Astrocyte (in vitro differentiated cells and primary cell): ENCODE data around the gene IBSP.

Experiments
- CTCF ChIP-seq: IDR thresholded peaks from 2 replicates; pipeline ENCODE4 v1.5.1; 2011; ENCODE audit warnings: low read depth, mild to moderate bottlenecking, inconsistent platforms, low read length, moderate library complexity; ENCODE audit not compliant: insufficient read depth
- EZH2 ChIP-seq: IDR thresholded peaks from 2 replicates; pipeline ENCODE4 v1.6.1; 2012; ENCODE audit warnings: mild to moderate bottlenecking, low read length, inconsistent platforms; ENCODE audit not compliant: insufficient read depth

- TF ChIP-seq CTCF = no peak
- no peak for TF ChIP-seq EZH2
These were observed 49.5 kb upstream of the IBSP start for GRCh38 chr4:87749883-87750282.
